CD14-positive monocyte (primary cell): Measurements from ENCODE around the gene DNAJC28. TPM values are rescaled to one million over a fixed set of nuclear protein-coding genes. Genes with fewer than 3 reads are reported as not detected.

Source experiments
- DNase-seq, 3 donors: peaks; one replicate each; pipeline ENCODE4 v3.0.0-alpha.2; 2011 to 2022
- H2AFZ ChIP-seq: 2 replicates; pipeline ENCODE4 v1.6.0; 2012; ENCODE audit warnings: mild to moderate bottlenecking, low read depth, low read length, inconsistent platforms; ENCODE audit not compliant: insufficient read depth, poor library complexity, severe bottlenecking
- H3K27ac ChIP-seq, 2 donors: 1 replicate in 1 of 2; 2 replicates in 1 of 2; pipeline ENCODE4 v1.5.1; 2012 to 2013; ENCODE audit warnings: low read length in 2 of 2, control low read depth in 1 of 2, inconsistent platforms in 1 of 2, low read depth in 1 of 2, mild to moderate bottlenecking in 1 of 2
- H3K27me3 ChIP-seq, 2 donors: one replicate each; pipeline versions ENCODE4 v1.6.0 to v1.6.1; 2011 to 2013; ENCODE audit warnings: low read length in 2 of 2; ENCODE audit not compliant: control insufficient read depth in 2 of 2, insufficient read depth in 2 of 2
- H3K36me3 ChIP-seq, 2 donors: replicated peaks in 1 of 2; 1 replicate in 1 of 2; 2 replicates in 1 of 2; pipeline versions ENCODE4 v1.5.1 to v1.6.1; 2012 to 2013; ENCODE audit warnings: low read length in 2 of 2, control low read depth in 1 of 2, inconsistent platforms in 1 of 2, mild to moderate bottlenecking in 1 of 2; ENCODE audit not compliant: insufficient read depth in 2 of 2, control insufficient read depth in 1 of 2
- H3K4me1 ChIP-seq, 2 donors: 1 replicate in 1 of 2; 2 replicates in 1 of 2; pipeline versions ENCODE4 v1.5.1 to v1.6.1; 2012 to 2013; ENCODE audit warnings: low read length in 2 of 2, control low read depth in 1 of 2, inconsistent platforms in 1 of 2, mild to moderate bottlenecking in 1 of 2, moderate library complexity in 1 of 2; ENCODE audit not compliant: insufficient read depth in 2 of 2, control insufficient read depth in 1 of 2
- H3K4me2 ChIP-seq: replicated peaks from 2 replicates; pipeline ENCODE3; 2012; ENCODE audit warnings: low read length, moderate library complexity, mild to moderate bottlenecking; ENCODE audit not compliant: poor library complexity, severe bottlenecking; ENCODE audit errors: extremely low read depth
- H3K4me3 ChIP-seq, 3 experiments: fragments of 200-600 bp in 1 of 3; sonication (generic) in 1 of 3; replicated peaks in 1 of 3; 1 replicate in 2 of 3; 2 replicates in 1 of 3; pipeline ENCODE4 v1.5.1; 2011 to 2013; ENCODE audit warnings: low read length in 3 of 3, mild to moderate bottlenecking in 3 of 3, control low read depth in 2 of 3, low read depth in 2 of 3, inconsistent platforms in 1 of 3, moderate library complexity in 1 of 3
- H3K79me2 ChIP-seq: 2 replicates; pipeline ENCODE4 v1.6.0; 2012; ENCODE audit warnings: mild to moderate bottlenecking, control low read depth, inconsistent platforms, low read length, moderate library complexity; ENCODE audit not compliant: insufficient read depth
- H3K9ac ChIP-seq: 2 replicates; pipeline ENCODE4 v1.6.0; 2017; ENCODE audit warnings: low read length, mild to moderate bottlenecking; ENCODE audit not compliant: insufficient read depth, poor library complexity, severe bottlenecking
- H3K9me3 ChIP-seq, 2 donors: replicated peaks in 1 of 2; 1 replicate in 1 of 2; 2 replicates in 1 of 2; pipeline versions ENCODE4 v1.5.1 to v1.6.1; 2012 to 2013; ENCODE audit warnings: low read length in 2 of 2, control low read depth in 1 of 2; ENCODE audit not compliant: control insufficient read depth in 1 of 2, insufficient read depth in 1 of 2
- H4K20me1 ChIP-seq: 2 replicates; pipeline ENCODE4 v1.6.0; 2012; ENCODE audit warnings: mild to moderate bottlenecking, low read length, control low read depth, moderate library complexity; ENCODE audit not compliant: insufficient read depth
- H3K27ac Mint-ChIP-seq, 7 donors: one replicate each; pipeline ENCODE4 v1.8.0; 2020; ENCODE audit warnings: mild to moderate bottlenecking in 7 of 7, mixed read lengths in 7 of 7, moderate library complexity in 6 of 7, inconsistent platforms in 2 of 7
- H3K27me3 Mint-ChIP-seq, 3 donors: one replicate each; pipeline ENCODE4 v1.8.0; 2021 to 2022; ENCODE audit warnings: low read depth in 3 of 3, mild to moderate bottlenecking in 3 of 3, mixed read lengths in 3 of 3, moderate library complexity in 3 of 3, inconsistent platforms in 1 of 3
- H3K36me3 Mint-ChIP-seq, 2 donors: one replicate each; pipeline ENCODE4 v1.8.0; 2020; ENCODE audit warnings: mixed read lengths in 2 of 2, inconsistent platforms in 1 of 2, mild to moderate bottlenecking in 1 of 2
- H3K4me1 Mint-ChIP-seq: one replicate; pipeline ENCODE4 v1.8.0; 2020; ENCODE audit warnings: mild to moderate bottlenecking, mixed read lengths
- H3K4me3 Mint-ChIP-seq, 2 donors: one replicate each; pipeline ENCODE4 v1.8.0; 2020; ENCODE audit warnings: mild to moderate bottlenecking in 2 of 2, mixed read lengths in 2 of 2, moderate library complexity in 1 of 2
- H3K9me3 Mint-ChIP-seq, 7 donors: one replicate each; pipeline ENCODE4 v1.8.0; 2020 to 2022; ENCODE audit warnings: mixed read lengths in 7 of 7, mild to moderate bottlenecking in 6 of 7, moderate library complexity in 6 of 7, inconsistent platforms in 2 of 7
- CTCF ChIP-seq: fragments of 200-600 bp; IDR thresholded peaks from one replicate; pipeline ENCODE4 v1.8.0; 2022; ENCODE audit warnings: antibody characterized with exemption, mild to moderate bottlenecking
- WGBS: methylation state at CpG from one replicate; pipeline ENCODE4 v1.1.5; 2013; ENCODE audit warnings: missing lambda C conversion rate; ENCODE audit not compliant: insufficient coverage; 5-methylcytosine and 5-hydroxymethylcytosine counted together
- intact Hi-C, 2 donors: fragments of 100-400 bp; cut with micrococcal nuclease; formaldehyde crosslinking; loops; one replicate each; pipeline versions ENCODE4 v1.15.0 to v1.15.1; 2023
- polyA plus RNA-seq, 3 donors: library from polyadenylated mRNA; depleted of rRNA in 1 of 3; unstranded in 2 of 3; stranded (reverse) in 1 of 3; fragments of 300-500 nt in 2 of 3; fragments of >200 nt in 1 of 3; fragmentation: Illumina TruSeq in 2 of 3; gene quantifications; 1 replicate in 2 of 3; 2 replicates in 1 of 3; pipeline ENCODE4 v1.2.3, GENCODE V29; 2012 to 2021

DNAJC28 gene
- polyA plus RNA-seq, 3 donors, result 0.21 to 1.1 (median 0.26) TPM

GRCh38 chr21:33478182-33478581 lies 13.3 kb downstream of the DNAJC28 start:
- 79% methylated on average over 9 of the region's 9 CpGs for WGBS

DNA sequence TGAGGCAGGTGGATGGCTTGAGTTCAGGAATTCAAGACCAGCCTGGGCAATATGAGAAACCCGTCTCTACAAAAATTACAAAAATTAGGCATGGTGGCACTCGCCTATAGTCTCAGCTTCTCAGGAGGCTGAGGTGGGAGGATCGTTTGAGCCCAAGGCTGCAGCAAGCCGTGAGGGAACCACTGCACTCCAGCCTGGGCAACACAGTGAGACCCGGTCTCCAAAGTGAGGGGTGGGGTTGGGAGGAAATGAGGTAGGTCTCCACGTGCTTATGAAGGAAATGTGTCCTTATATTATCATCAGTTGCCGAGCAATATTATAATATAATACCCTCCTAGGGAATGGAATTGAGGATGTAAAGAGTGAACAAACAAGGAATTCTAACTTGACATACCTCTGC lies 14.4 kb downstream of the DNAJC28 start:
- H3K4me2 ChIP-seq, result no peak overlapping the region
- Mint-ChIP-seq H3K27ac (no peak overlapping the region), H3K36me3 (peaks cover 3 to 6% of the 10 kb centered on the region in 2 donors), H3K4me3 (no peak overlapping the region), H3K9me3 (peaks cover 0 to 6% (median 1%) of the 10 kb centered on the region in 7 donors), H3K27me3 (peaks cover 0 to 1% (median 0%) of the 10 kb centered on the region in 3 donors), H3K4me1 (peaks cover 15% of the 10 kb centered on the region)
- H3K79me2 ChIP-seq, result peaks cover 48% of the 10 kb centered on the region
- H3K36me3 ChIP-seq, result no peaks in the 10 kb centered on the region
- no peak overlapping the region for H3K9ac ChIP-seq
- no peak overlapping the region for H2AFZ ChIP-seq
- H3K4me3 ChIP-seq, result no peak overlapping the region
- peaks cover 5% of the 10 kb centered on the region for H4K20me1 ChIP-seq
- DNase-seq, result no peak
- WGBS, result 100% methylated on average over 1 of the region's 7 CpGs
- H3K27ac ChIP-seq, result no peak overlapping the region
- H3K4me1 ChIP-seq, result peaks cover 14 to 19% of the 10 kb centered on the region in 2 donors
- TF ChIP-seq CTCF, result no peak
- no peaks in the 10 kb centered on the region for H3K9me3 ChIP-seq
- no peaks in the 10 kb centered on the region for H3K27me3 ChIP-seq
- intact Hi-C loops, result no loop called here

More at GRCh38 chr21:33478182-33478581, 13.3 kb downstream of the DNAJC28 start:
- Histone ChIP-seq H3K4me2 (peak overlapping the region; percentile 87), H3K4me1 (peaks cover 14 to 19% of the 10 kb centered on the region in 2 donors), H3K36me3 (no peaks in the 10 kb centered on the region), H3K4me3 (peak overlapping the region; percentile 77 to 88 (median 82)), H3K9ac (peak overlapping the region; percentile 98), H2AFZ (peak overlapping the region; percentile 85), H3K27me3 (no peaks in the 10 kb centered on the region), H3K79me2 (peaks cover 43% of the 10 kb centered on the region), H4K20me1 (peaks cover 5% of the 10 kb centered on the region), H3K27ac (peak overlapping the region in 1 of 2 donors; percentile 94), H3K9me3 (no peaks in the 10 kb centered on the region)
- peaks cover 0 to 2% (median 1%) of the 10 kb centered on the region in 7 donors for H3K9me3 Mint-ChIP-seq
- no peak for TF ChIP-seq CTCF
- intact Hi-C loops, result loop anchor here in 1 of 2 donors (2.0 kb wide), 1 partner anchor 65 kb away; the partner anchor contains the start of genes GART and SON
- peaks cover 3 to 6% of the 10 kb centered on the region in 2 donors for H3K36me3 Mint-ChIP-seq
- H3K27ac Mint-ChIP-seq, result peak overlapping the region; percentile 84 to 92 (median 87)
- peaks cover 15% of the 10 kb centered on the region for H3K4me1 Mint-ChIP-seq
- no peak for DNase-seq
- peaks cover 0 to 1% (median 0%) of the 10 kb centered on the region in 3 donors for H3K27me3 Mint-ChIP-seq
- peak overlapping the region; percentile 90 to 95 for H3K4me3 Mint-ChIP-seq
